DMS53 treated with DMSO at 0.1 percent for 48 hours (cell line): Measurements from ENCODE around the gene SETD5.

Experiments
- DNase-seq: peaks from one replicate; lab custom pipeline; 2025; ENCODE audit not compliant: unreplicated experiment; lab: John Stamatoyannopoulos, UW

SETD5 gene

GRCh38 chr3:9397332-9397905 is at the start of gene SETD5:
Gene SETD5 (plus strand): TSS chr3:9397615. CDS start chr3:9428939, 31,324 bp downstream.
- peak; percentile 42 for DNase-seq

GRCh38 chr3:9347887-9348286 is 49.5 kb upstream of the SETD5 start:
- DNase-seq: no peak

GRCh38 chr3:9349321-9350117 is 47.9 kb upstream of the SETD5 start:
- no peak for DNase-seq

- no peak for DNase-seq
These were observed 45.7 kb upstream of the SETD5 start for GRCh38 chr3:9351709-9352126.

- DNase-seq: peak; percentile 48
These were observed 44.3 kb upstream of the SETD5 start for GRCh38 chr3:9352917-9353752.

- no peak for DNase-seq
These were observed 35.6 kb upstream of the SETD5 start for GRCh38 chr3:9361691-9362388.

GRCh38 chr3:9362731-9363530 is 34.5 kb upstream of the SETD5 start, which contains the start of gene THUMPD3:
Gene THUMPD3 (plus strand): TSS chr3:9363054. CDS start chr3:9365069, 2,015 bp downstream.
- peak; percentile 24 for DNase-seq

GRCh38 chr3:9369508-9369907 is 27.9 kb upstream of the SETD5 start:
- DNase-seq: no peak

- DNase-seq: no peak
These were observed 23.9 kb upstream of the SETD5 start for GRCh38 chr3:9373465-9373864.

- no peak for DNase-seq
These were observed 19.4 kb upstream of the SETD5 start for GRCh38 chr3:9377981-9378380.

GRCh38 chr3:9379327-9379726 is 18.1 kb upstream of the SETD5 start:
- no peak for DNase-seq

GRCh38 chr3:9380014-9380413 is 17.4 kb upstream of the SETD5 start:
- DNase-seq: no peak

- DNase-seq: no peak
These were observed 13.1 kb upstream of the SETD5 start for GRCh38 chr3:9384141-9384828.

GRCh38 chr3:9385187-9386077 is 12.0 kb upstream of the SETD5 start:
- no peak for DNase-seq

GRCh38 chr3:9386078-9386459 is 11.3 kb upstream of the SETD5 start:
- no peak for DNase-seq

GRCh38 chr3:9386501-9387321 is 10.7 kb upstream of the SETD5 start:
- no peak for DNase-seq

GRCh38 chr3:9387322-9387655 is 10.1 kb upstream of the SETD5 start:
- DNase-seq: no peak

GRCh38 chr3:9388142-9388541 is 9.3 kb upstream of the SETD5 start:
- no peak for DNase-seq
